CD14-positive monocyte (primary cell): ENCODE results near the gene SPIN2B. TPM values are rescaled to one million over a fixed set of nuclear protein-coding genes. Genes with fewer than 3 reads are reported as not detected.
"Not testable (repeated sequence)": the region's sequence is repeated elsewhere in the genome, so short reads cannot be mapped to it uniquely, and the experiment has no call there.

Experiments used
- DNase-seq, 3 donors: peaks; one replicate each; pipeline ENCODE4 v3.0.0-alpha.2; 2011 to 2022
- H2AFZ ChIP-seq: 2 replicates; pipeline ENCODE4 v1.6.0; 2012; ENCODE audit warnings: mild to moderate bottlenecking, low read depth, low read length, inconsistent platforms; ENCODE audit not compliant: insufficient read depth, poor library complexity, severe bottlenecking
- H3K27ac ChIP-seq, 2 donors: 1 replicate in 1 of 2; 2 replicates in 1 of 2; pipeline ENCODE4 v1.5.1; 2012 to 2013; ENCODE audit warnings: low read length in 2 of 2, control low read depth in 1 of 2, inconsistent platforms in 1 of 2, low read depth in 1 of 2, mild to moderate bottlenecking in 1 of 2
- H3K27me3 ChIP-seq, 2 donors: one replicate each; pipeline versions ENCODE4 v1.6.0 to v1.6.1; 2011 to 2013; ENCODE audit warnings: low read length in 2 of 2; ENCODE audit not compliant: control insufficient read depth in 2 of 2, insufficient read depth in 2 of 2
- H3K36me3 ChIP-seq, 2 donors: replicated peaks in 1 of 2; 1 replicate in 1 of 2; 2 replicates in 1 of 2; pipeline versions ENCODE4 v1.5.1 to v1.6.1; 2012 to 2013; ENCODE audit warnings: low read length in 2 of 2, control low read depth in 1 of 2, inconsistent platforms in 1 of 2, mild to moderate bottlenecking in 1 of 2; ENCODE audit not compliant: insufficient read depth in 2 of 2, control insufficient read depth in 1 of 2
- H3K4me1 ChIP-seq, 2 donors: 1 replicate in 1 of 2; 2 replicates in 1 of 2; pipeline versions ENCODE4 v1.5.1 to v1.6.1; 2012 to 2013; ENCODE audit warnings: low read length in 2 of 2, control low read depth in 1 of 2, inconsistent platforms in 1 of 2, mild to moderate bottlenecking in 1 of 2, moderate library complexity in 1 of 2; ENCODE audit not compliant: insufficient read depth in 2 of 2, control insufficient read depth in 1 of 2
- H3K4me2 ChIP-seq: replicated peaks from 2 replicates; pipeline ENCODE3; 2012; ENCODE audit warnings: low read length, moderate library complexity, mild to moderate bottlenecking; ENCODE audit not compliant: poor library complexity, severe bottlenecking; ENCODE audit errors: extremely low read depth
- H3K4me3 ChIP-seq, 3 experiments: fragments of 200-600 bp in 1 of 3; sonication (generic) in 1 of 3; replicated peaks in 1 of 3; 1 replicate in 2 of 3; 2 replicates in 1 of 3; pipeline ENCODE4 v1.5.1; 2011 to 2013; ENCODE audit warnings: low read length in 3 of 3, mild to moderate bottlenecking in 3 of 3, control low read depth in 2 of 3, low read depth in 2 of 3, inconsistent platforms in 1 of 3, moderate library complexity in 1 of 3
- H3K79me2 ChIP-seq: 2 replicates; pipeline ENCODE4 v1.6.0; 2012; ENCODE audit warnings: mild to moderate bottlenecking, control low read depth, inconsistent platforms, low read length, moderate library complexity; ENCODE audit not compliant: insufficient read depth
- H3K9ac ChIP-seq: 2 replicates; pipeline ENCODE4 v1.6.0; 2017; ENCODE audit warnings: low read length, mild to moderate bottlenecking; ENCODE audit not compliant: insufficient read depth, poor library complexity, severe bottlenecking
- H3K9me3 ChIP-seq, 2 donors: replicated peaks in 1 of 2; 1 replicate in 1 of 2; 2 replicates in 1 of 2; pipeline versions ENCODE4 v1.5.1 to v1.6.1; 2012 to 2013; ENCODE audit warnings: low read length in 2 of 2, control low read depth in 1 of 2; ENCODE audit not compliant: control insufficient read depth in 1 of 2, insufficient read depth in 1 of 2
- H4K20me1 ChIP-seq: 2 replicates; pipeline ENCODE4 v1.6.0; 2012; ENCODE audit warnings: mild to moderate bottlenecking, low read length, control low read depth, moderate library complexity; ENCODE audit not compliant: insufficient read depth
- H3K27ac Mint-ChIP-seq, 7 donors: one replicate each; pipeline ENCODE4 v1.8.0; 2020; ENCODE audit warnings: mild to moderate bottlenecking in 7 of 7, mixed read lengths in 7 of 7, moderate library complexity in 6 of 7, inconsistent platforms in 2 of 7
- H3K27me3 Mint-ChIP-seq, 3 donors: one replicate each; pipeline ENCODE4 v1.8.0; 2021 to 2022; ENCODE audit warnings: low read depth in 3 of 3, mild to moderate bottlenecking in 3 of 3, mixed read lengths in 3 of 3, moderate library complexity in 3 of 3, inconsistent platforms in 1 of 3
- H3K36me3 Mint-ChIP-seq, 2 donors: one replicate each; pipeline ENCODE4 v1.8.0; 2020; ENCODE audit warnings: mixed read lengths in 2 of 2, inconsistent platforms in 1 of 2, mild to moderate bottlenecking in 1 of 2
- H3K4me1 Mint-ChIP-seq: one replicate; pipeline ENCODE4 v1.8.0; 2020; ENCODE audit warnings: mild to moderate bottlenecking, mixed read lengths
- H3K4me3 Mint-ChIP-seq, 2 donors: one replicate each; pipeline ENCODE4 v1.8.0; 2020; ENCODE audit warnings: mild to moderate bottlenecking in 2 of 2, mixed read lengths in 2 of 2, moderate library complexity in 1 of 2
- H3K9me3 Mint-ChIP-seq, 7 donors: one replicate each; pipeline ENCODE4 v1.8.0; 2020 to 2022; ENCODE audit warnings: mixed read lengths in 7 of 7, mild to moderate bottlenecking in 6 of 7, moderate library complexity in 6 of 7, inconsistent platforms in 2 of 7
- WGBS: methylation state at CpG from one replicate; pipeline ENCODE4 v1.1.5; 2013; ENCODE audit warnings: missing lambda C conversion rate; ENCODE audit not compliant: insufficient coverage; 5-methylcytosine and 5-hydroxymethylcytosine counted together
- intact Hi-C, 2 donors: fragments of 100-400 bp; cut with micrococcal nuclease; formaldehyde crosslinking; loops; one replicate each; pipeline versions ENCODE4 v1.15.0 to v1.15.1; 2023
- polyA plus RNA-seq, 3 donors: library from polyadenylated mRNA; depleted of rRNA in 1 of 3; unstranded in 2 of 3; stranded (reverse) in 1 of 3; fragments of 300-500 nt in 2 of 3; fragments of >200 nt in 1 of 3; fragmentation: Illumina TruSeq in 2 of 3; gene quantifications; 1 replicate in 2 of 3; 2 replicates in 1 of 3; pipeline ENCODE4 v1.2.3, GENCODE V29; 2012 to 2021
- TF ChIP-seq, protein P1 (sequence below): fragments of 200-600 bp; IDR thresholded peaks from one replicate; pipeline ENCODE4 v1.8.0; 2022; ENCODE audit warnings: antibody characterized with exemption, mild to moderate bottlenecking

Gene SPIN2B
- polyA plus RNA-seq, 3 donors: 6.5 to 9.0 (median 6.7) TPM

DNA sequence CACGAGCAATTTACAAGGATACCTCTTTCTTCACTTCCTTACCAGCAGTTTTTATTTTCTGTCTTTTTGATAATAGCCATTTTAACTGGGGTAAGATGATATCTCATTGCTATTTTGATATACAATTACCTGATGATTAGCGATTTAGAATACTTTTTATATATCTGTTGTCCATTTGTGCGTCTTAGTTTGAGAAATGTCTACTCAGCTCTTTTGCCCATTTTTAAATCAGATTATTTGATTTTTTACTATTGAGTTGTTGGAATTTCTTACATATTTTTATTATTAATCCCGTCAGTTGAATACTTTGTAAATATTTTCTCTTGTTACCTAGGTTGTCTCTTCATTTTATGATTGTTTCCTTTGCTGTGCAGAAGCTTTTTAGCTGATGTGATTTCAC is 17.3 kb upstream of the SPIN2B start:
- no CpG with 5 or more reads among the region's 4 CpGs for WGBS
- intact Hi-C loops: no loop called here
- no peak overlapping the region for H3K27ac ChIP-seq
- no peak overlapping the region for H3K4me3 ChIP-seq
- H3K27ac Mint-ChIP-seq: no peak overlapping the region
- H3K4me2 ChIP-seq: no peak overlapping the region
- TF ChIP-seq, protein P1, sequence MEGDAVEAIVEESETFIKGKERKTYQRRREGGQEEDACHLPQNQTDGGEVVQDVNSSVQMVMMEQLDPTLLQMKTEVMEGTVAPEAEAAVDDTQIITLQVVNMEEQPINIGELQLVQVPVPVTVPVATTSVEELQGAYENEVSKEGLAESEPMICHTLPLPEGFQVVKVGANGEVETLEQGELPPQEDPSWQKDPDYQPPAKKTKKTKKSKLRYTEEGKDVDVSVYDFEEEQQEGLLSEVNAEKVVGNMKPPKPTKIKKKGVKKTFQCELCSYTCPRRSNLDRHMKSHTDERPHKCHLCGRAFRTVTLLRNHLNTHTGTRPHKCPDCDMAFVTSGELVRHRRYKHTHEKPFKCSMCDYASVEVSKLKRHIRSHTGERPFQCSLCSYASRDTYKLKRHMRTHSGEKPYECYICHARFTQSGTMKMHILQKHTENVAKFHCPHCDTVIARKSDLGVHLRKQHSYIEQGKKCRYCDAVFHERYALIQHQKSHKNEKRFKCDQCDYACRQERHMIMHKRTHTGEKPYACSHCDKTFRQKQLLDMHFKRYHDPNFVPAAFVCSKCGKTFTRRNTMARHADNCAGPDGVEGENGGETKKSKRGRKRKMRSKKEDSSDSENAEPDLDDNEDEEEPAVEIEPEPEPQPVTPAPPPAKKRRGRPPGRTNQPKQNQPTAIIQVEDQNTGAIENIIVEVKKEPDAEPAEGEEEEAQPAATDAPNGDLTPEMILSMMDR: no peak
- H3K9me3 ChIP-seq: no peaks in the 10 kb centered on the region
- no peak overlapping the region for H3K9ac ChIP-seq
- H3K27me3 ChIP-seq: no peaks in the 10 kb centered on the region
- peaks cover 0 to 8% (median 6%) of the 10 kb centered on the region in 3 donors for H3K27me3 Mint-ChIP-seq
- no peaks in the 10 kb centered on the region for H3K36me3 ChIP-seq
- H3K36me3 Mint-ChIP-seq: no peaks in the 10 kb centered on the region
- peaks cover 4% of the 10 kb centered on the region for H3K4me1 Mint-ChIP-seq
- no peaks in the 10 kb centered on the region for H3K4me1 ChIP-seq
- peaks cover 0 to 8% (median 2%) of the 10 kb centered on the region in 7 donors for H3K9me3 Mint-ChIP-seq
- H3K4me3 Mint-ChIP-seq: no peak overlapping the region
- DNase-seq: no peak
- no peaks in the 10 kb centered on the region for H3K79me2 ChIP-seq
- no peaks in the 10 kb centered on the region for H4K20me1 ChIP-seq
- no peak overlapping the region for H2AFZ ChIP-seq

DNA sequence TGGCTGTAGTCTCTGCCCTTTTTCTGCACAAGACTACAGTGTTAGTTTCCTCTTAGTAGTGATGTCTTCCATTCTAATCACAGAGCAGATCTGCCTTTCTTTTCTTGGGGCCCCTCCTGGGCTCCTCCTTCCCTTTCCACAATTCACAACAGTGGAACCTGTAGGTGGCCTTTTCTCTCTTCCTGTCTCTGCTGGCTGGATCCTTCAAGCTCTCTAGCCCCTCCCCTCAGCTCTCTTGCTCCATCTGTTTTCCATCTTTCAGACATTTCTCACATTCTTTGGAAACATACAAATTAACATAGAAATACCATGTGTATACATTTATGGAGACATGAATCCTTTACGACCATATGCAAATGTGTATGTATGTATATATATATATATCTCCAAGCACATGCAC is 16.2 kb upstream of the SPIN2B start:
- no peak overlapping the region for H3K4me3 ChIP-seq

DNA sequence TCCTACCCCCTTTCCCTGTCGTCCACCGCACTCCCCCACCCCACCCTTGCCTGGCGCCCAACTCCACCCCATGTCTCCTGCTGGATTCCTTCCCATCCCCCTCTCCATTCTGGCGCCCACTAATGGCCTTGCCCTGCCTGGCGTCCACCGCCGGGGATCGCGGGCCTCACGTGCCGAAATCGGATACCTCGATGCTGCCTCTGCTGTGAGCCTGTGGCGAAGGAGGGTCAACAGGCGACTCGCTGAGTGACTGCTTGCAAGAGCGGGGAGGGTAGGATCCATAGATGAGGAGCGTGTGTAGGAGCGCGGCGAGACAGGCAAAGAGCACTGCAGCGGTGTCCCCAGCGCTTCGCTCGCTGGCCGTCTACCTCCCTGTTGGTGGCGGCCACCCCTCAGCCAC is 15.7 kb upstream of the SPIN2B start, which contains the start of gene SPIN2A:
Gene SPIN2A (minus strand): TSS at position 325 of the 400 bp plus-strand sequence. CDS start 800 bp downstream, outside the sequence.
- H3K4me3 ChIP-seq, H3K79me2 ChIP-seq, DNase-seq, H3K9me3 ChIP-seq, H2AFZ ChIP-seq, H3K27me3 ChIP-seq, H3K4me1 ChIP-seq, H3K27me3 Mint-ChIP-seq, H3K4me2 ChIP-seq, H3K9me3 Mint-ChIP-seq, H3K9ac ChIP-seq, H4K20me1 ChIP-seq, H3K36me3 ChIP-seq, intact Hi-C loops, H3K27ac ChIP-seq, H3K4me1 Mint-ChIP-seq, H3K36me3 Mint-ChIP-seq: not testable (repeated sequence)
- WGBS: 83% methylated on average over 6 of the region's 27 CpGs
- Mint-ChIP-seq H3K27ac (peak within 1 kb of the TSS in 1 of 7 donors; percentile 61), H3K4me3 (peak within 1 kb of the TSS; percentile 37 to 76)

More for the DNA sequence above, 16.2 kb upstream of the SPIN2B start:
- no peaks in the 10 kb centered on the region for H3K79me2 ChIP-seq
- no peak overlapping the region for H3K9ac ChIP-seq
- peaks cover 4% of the 10 kb centered on the region for H3K4me1 Mint-ChIP-seq
- TF ChIP-seq, protein P1: no peak
- H3K27me3 ChIP-seq: no peaks in the 10 kb centered on the region
- no peaks in the 10 kb centered on the region for H4K20me1 ChIP-seq
- no peaks in the 10 kb centered on the region for H3K4me1 ChIP-seq
- no peak overlapping the region for H3K4me3 Mint-ChIP-seq
- peaks cover 0 to 8% (median 2%) of the 10 kb centered on the region in 7 donors for H3K9me3 Mint-ChIP-seq
- H3K9me3 ChIP-seq: no peaks in the 10 kb centered on the region
- no peak for DNase-seq
- H3K27me3 Mint-ChIP-seq: peaks cover 0 to 8% (median 6%) of the 10 kb centered on the region in 3 donors
- no peak overlapping the region for H3K27ac ChIP-seq
- intact Hi-C loops: no loop called here
- H3K4me2 ChIP-seq: no peak overlapping the region
- H3K36me3 ChIP-seq: no peaks in the 10 kb centered on the region
- peaks cover 0 to 2% of the 10 kb centered on the region in 2 donors for H3K36me3 Mint-ChIP-seq
- H2AFZ ChIP-seq: no peak overlapping the region
- WGBS: no CpG with 5 or more reads among the region's 1 CpG
- no peak overlapping the region for H3K27ac Mint-ChIP-seq
